ENCODE data around the gene AHNAK.

Gene AHNAK

GRCh38 chr11:62419943-62420342, 126.7 kb downstream of the AHNAK start:
- Histone ChIP-seq H3K4me3 (ENCODE audit: low read depth in 1 of 2, low read length in 2 of 2) (no peak overlapping the region), H3K27me3 (ENCODE audit: control insufficient read depth in 1 of 2, insufficient read depth in 2 of 2, low read length in 2 of 2) (no peaks in the 10 kb centered on the region), H3K9ac (ENCODE audit: low read depth in 1 of 2, low read length in 2 of 2) (no peak overlapping the region), H3K36me3 (ENCODE audit: control insufficient read depth in 1 of 2, insufficient read depth in 2 of 2, low read length in 2 of 2) (no peaks in the 10 kb centered on the region), H3K27ac (ENCODE audit: low read depth, low read length) (no peak overlapping the region), H3K9me3 (ENCODE audit: control insufficient read depth in 1 of 2, low read length in 2 of 2) (no peaks in the 10 kb centered on the region), H3K4me1 (ENCODE audit: control insufficient read depth in 1 of 2, insufficient read depth in 2 of 2, low read length in 2 of 2) (no peaks in the 10 kb centered on the region)

GRCh38 chr11:62419314-62419929, 127.2 kb downstream of the AHNAK start:
- H3K9ac ChIP-seq (ENCODE audit: low read depth in 1 of 2, low read length in 2 of 2): no peak overlapping the region
- H3K27me3 ChIP-seq (ENCODE audit: control insufficient read depth in 1 of 2, insufficient read depth in 2 of 2, low read length in 2 of 2): no peaks in the 10 kb centered on the region
- H3K4me1 ChIP-seq (ENCODE audit: control insufficient read depth in 1 of 2, insufficient read depth in 2 of 2, low read length in 2 of 2): no peaks in the 10 kb centered on the region
- no peak overlapping the region for H3K27ac ChIP-seq (ENCODE audit: low read depth, low read length)
- no peak overlapping the region for H3K4me3 ChIP-seq (ENCODE audit: low read depth in 1 of 2, low read length in 2 of 2)
- H3K36me3 ChIP-seq (ENCODE audit: control insufficient read depth in 1 of 2, insufficient read depth in 2 of 2, low read length in 2 of 2): no peaks in the 10 kb centered on the region
- no peaks in the 10 kb centered on the region for H3K9me3 ChIP-seq (ENCODE audit: control insufficient read depth in 1 of 2, low read length in 2 of 2)

GRCh38 chr11:62418733-62419132, 127.9 kb downstream of the AHNAK start, which contains the start of gene SCGB1A1:
Gene SCGB1A1, plus strand, starts transcription at chr11:62419033. Its CDS starts 63 bp downstream, at chr11:62419096.
- H3K36me3 ChIP-seq (ENCODE audit: control insufficient read depth in 1 of 2, insufficient read depth in 2 of 2, low read length in 2 of 2): no peaks in the 10 kb centered on the region
- H3K27me3 ChIP-seq (ENCODE audit: control insufficient read depth in 1 of 2, insufficient read depth in 2 of 2, low read length in 2 of 2): no peaks in the 10 kb centered on the region
- no peaks in the 10 kb centered on the region for H3K4me1 ChIP-seq (ENCODE audit: control insufficient read depth in 1 of 2, insufficient read depth in 2 of 2, low read length in 2 of 2)
- H3K9ac ChIP-seq (ENCODE audit: low read depth in 1 of 2, low read length in 2 of 2): no peak within 1 kb of the TSS
- H3K9me3 ChIP-seq (ENCODE audit: control insufficient read depth in 1 of 2, low read length in 2 of 2): no peaks in the 10 kb centered on the region
- no peak within 1 kb of the TSS for H3K4me3 ChIP-seq (ENCODE audit: low read depth in 1 of 2, low read length in 2 of 2)
- H3K27ac ChIP-seq (ENCODE audit: low read depth, low read length): no peak within 1 kb of the TSS

- H3K36me3 ChIP-seq (ENCODE audit: control insufficient read depth in 1 of 2, insufficient read depth in 2 of 2, low read length in 2 of 2): no peaks in the 10 kb centered on the region
- H3K27ac ChIP-seq (ENCODE audit: low read depth, low read length): no peak overlapping the region
- no peaks in the 10 kb centered on the region for H3K4me1 ChIP-seq (ENCODE audit: control insufficient read depth in 1 of 2, insufficient read depth in 2 of 2, low read length in 2 of 2)
- H3K9ac ChIP-seq (ENCODE audit: low read depth in 1 of 2, low read length in 2 of 2): no peak overlapping the region
- no peak overlapping the region for H3K4me3 ChIP-seq (ENCODE audit: low read depth in 1 of 2, low read length in 2 of 2)
- no peaks in the 10 kb centered on the region for H3K27me3 ChIP-seq (ENCODE audit: control insufficient read depth in 1 of 2, insufficient read depth in 2 of 2, low read length in 2 of 2)
- H3K9me3 ChIP-seq (ENCODE audit: control insufficient read depth in 1 of 2, low read length in 2 of 2): no peaks in the 10 kb centered on the region
These were observed 128.5 kb downstream of the AHNAK start for GRCh38 chr11:62418136-62418535.

DNA sequence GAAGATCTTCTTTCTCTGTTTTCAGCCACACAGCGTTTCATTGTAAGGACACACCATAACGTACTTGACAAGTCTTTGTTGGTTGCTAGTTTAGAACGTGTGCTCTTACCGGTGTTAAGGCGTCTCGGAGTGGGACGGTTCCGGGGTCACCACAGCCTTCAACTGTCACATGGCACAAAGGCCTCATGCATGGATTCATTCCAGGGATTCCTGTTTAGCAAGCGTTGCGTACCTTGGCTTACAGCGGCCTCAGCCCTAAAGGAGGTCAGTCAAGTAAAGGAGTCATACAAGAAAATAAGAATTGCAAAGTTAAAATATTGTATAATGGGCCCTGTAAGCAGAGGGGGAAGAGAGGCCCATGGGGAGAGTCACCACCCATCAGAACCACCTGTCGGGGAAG, 130.0 kb downstream of the AHNAK start:
- H3K9me3 ChIP-seq (ENCODE audit: control insufficient read depth in 1 of 2, low read length in 2 of 2): no peaks in the 10 kb centered on the region
- H3K27me3 ChIP-seq (ENCODE audit: control insufficient read depth in 1 of 2, insufficient read depth in 2 of 2, low read length in 2 of 2): no peaks in the 10 kb centered on the region
- H3K4me3 ChIP-seq (ENCODE audit: low read depth in 1 of 2, low read length in 2 of 2): no peak overlapping the region
- H3K27ac ChIP-seq (ENCODE audit: low read depth, low read length): no peak overlapping the region
- H3K36me3 ChIP-seq (ENCODE audit: control insufficient read depth in 1 of 2, insufficient read depth in 2 of 2, low read length in 2 of 2): no peaks in the 10 kb centered on the region
- H3K4me1 ChIP-seq (ENCODE audit: control insufficient read depth in 1 of 2, insufficient read depth in 2 of 2, low read length in 2 of 2): no peaks in the 10 kb centered on the region
- no peak overlapping the region for H3K9ac ChIP-seq (ENCODE audit: low read depth in 1 of 2, low read length in 2 of 2)

DNA sequence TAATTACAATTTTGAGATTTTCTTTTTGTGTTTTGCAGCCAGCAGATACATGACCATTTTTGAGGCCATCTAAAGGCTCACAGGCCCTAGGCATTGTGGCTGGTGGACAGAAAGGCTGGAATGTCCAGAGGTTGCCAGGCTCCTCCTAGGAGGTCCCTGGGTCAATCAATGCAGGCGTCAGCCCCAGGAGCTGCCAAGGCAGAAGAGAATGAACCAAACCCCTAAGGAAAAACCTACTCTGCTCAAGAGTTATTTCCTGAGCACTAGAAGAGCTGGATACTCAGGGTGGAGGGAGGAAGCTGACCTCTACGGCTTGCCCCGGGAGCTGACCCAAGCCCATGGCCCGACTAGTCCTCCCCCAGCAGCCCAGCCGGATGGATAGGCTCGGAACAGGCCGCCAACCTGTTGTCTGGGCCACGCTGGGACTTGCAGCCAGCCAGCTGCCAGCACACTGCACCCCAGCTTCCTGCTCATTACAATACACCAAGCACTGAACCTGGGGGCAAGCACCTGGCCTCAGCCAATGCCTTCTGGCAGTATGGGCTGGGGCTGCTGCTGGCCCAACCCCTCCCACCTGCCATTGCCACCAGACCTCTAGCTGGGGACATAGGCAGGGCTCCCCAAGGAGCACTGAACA, 133.4 kb downstream of the AHNAK start:
- Histone ChIP-seq H3K9me3 (ENCODE audit: control insufficient read depth in 1 of 2, low read length in 2 of 2) (no peaks in the 10 kb centered on the region), H3K27ac (ENCODE audit: low read depth, low read length) (no peak overlapping the region)

DNA sequence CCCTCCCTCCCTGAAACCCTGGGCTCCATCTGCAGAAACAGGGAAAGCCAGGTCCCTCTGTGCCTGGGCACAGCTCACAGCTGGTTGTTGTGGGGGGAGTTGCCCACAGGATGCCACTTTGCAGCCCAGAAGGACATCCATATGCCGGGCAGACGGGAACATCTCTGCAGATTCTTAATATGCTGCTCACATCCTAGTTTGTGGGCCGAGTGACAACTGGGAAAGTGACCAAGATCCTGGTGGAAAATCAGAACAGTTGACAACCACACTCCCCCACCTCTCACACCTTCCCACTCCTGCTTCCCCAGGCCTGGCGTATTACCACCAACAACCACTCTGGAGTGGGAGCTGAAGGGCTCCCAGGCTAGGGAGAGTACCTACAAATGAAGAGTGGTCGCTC, 135.1 kb downstream of the AHNAK start:
- no peaks in the 10 kb centered on the region for H3K4me1 ChIP-seq (ENCODE audit: control insufficient read depth in 1 of 2, insufficient read depth in 2 of 2, low read length in 2 of 2)
- no peaks in the 10 kb centered on the region for H3K9me3 ChIP-seq (ENCODE audit: control insufficient read depth in 1 of 2, low read length in 2 of 2)
- H3K36me3 ChIP-seq (ENCODE audit: control insufficient read depth in 1 of 2, insufficient read depth in 2 of 2, low read length in 2 of 2): no peaks in the 10 kb centered on the region
- no peak overlapping the region for H3K27ac ChIP-seq (ENCODE audit: low read depth, low read length)
- H3K4me3 ChIP-seq (ENCODE audit: low read depth in 1 of 2, low read length in 2 of 2): no peak overlapping the region
- H3K9ac ChIP-seq (ENCODE audit: low read depth in 1 of 2, low read length in 2 of 2): no peak overlapping the region
- no peaks in the 10 kb centered on the region for H3K27me3 ChIP-seq (ENCODE audit: control insufficient read depth in 1 of 2, insufficient read depth in 2 of 2, low read length in 2 of 2)

More for the DNA sequence above, 133.4 kb downstream of the AHNAK start:
- H3K4me1 ChIP-seq (ENCODE audit: control insufficient read depth in 1 of 2, insufficient read depth in 2 of 2, low read length in 2 of 2): no peaks in the 10 kb centered on the region
- no peaks in the 10 kb centered on the region for H3K27me3 ChIP-seq (ENCODE audit: control insufficient read depth in 1 of 2, insufficient read depth in 2 of 2, low read length in 2 of 2)
- H3K9ac ChIP-seq (ENCODE audit: low read depth in 1 of 2, low read length in 2 of 2): no peak overlapping the region
- H3K36me3 ChIP-seq (ENCODE audit: control insufficient read depth in 1 of 2, insufficient read depth in 2 of 2, low read length in 2 of 2): no peaks in the 10 kb centered on the region
- H3K4me3 ChIP-seq (ENCODE audit: low read depth in 1 of 2, low read length in 2 of 2): no peak overlapping the region

DNA sequence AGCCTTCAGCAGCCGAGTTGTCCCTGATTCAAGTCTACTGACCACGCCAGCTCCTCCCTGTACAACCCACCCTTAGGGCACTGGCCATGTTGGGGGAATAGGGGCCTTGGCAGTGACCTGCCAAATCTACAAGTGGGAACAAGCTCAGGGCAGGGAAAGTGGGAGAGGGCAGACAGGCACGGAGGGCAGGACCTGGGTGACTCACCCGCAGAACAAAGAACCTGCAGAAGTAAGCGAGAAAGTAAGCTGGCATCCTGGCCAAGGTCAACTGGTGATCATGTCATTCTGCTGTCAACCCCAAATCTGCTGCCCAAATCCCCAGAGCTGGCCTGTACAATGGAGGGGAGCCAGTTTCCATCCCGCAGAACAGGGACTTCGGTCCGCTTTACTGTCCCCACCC, 135.6 kb downstream of the AHNAK start:
- Histone ChIP-seq H3K27me3 (ENCODE audit: control insufficient read depth in 1 of 2, insufficient read depth in 2 of 2, low read length in 2 of 2) (no peaks in the 10 kb centered on the region), H3K4me1 (ENCODE audit: control insufficient read depth in 1 of 2, insufficient read depth in 2 of 2, low read length in 2 of 2) (no peaks in the 10 kb centered on the region), H3K9ac (ENCODE audit: low read depth in 1 of 2, low read length in 2 of 2) (no peak overlapping the region), H3K4me3 (ENCODE audit: low read depth in 1 of 2, low read length in 2 of 2) (no peak overlapping the region), H3K9me3 (ENCODE audit: control insufficient read depth in 1 of 2, low read length in 2 of 2) (no peaks in the 10 kb centered on the region), H3K36me3 (ENCODE audit: control insufficient read depth in 1 of 2, insufficient read depth in 2 of 2, low read length in 2 of 2) (no peaks in the 10 kb centered on the region), H3K27ac (ENCODE audit: low read depth, low read length) (no peak overlapping the region)

GRCh38 chr11:62409831-62410230, 136.8 kb downstream of the AHNAK start:
- peaks cover 2 to 3% of the 10 kb centered on the region in 2 donors for H3K4me1 ChIP-seq (ENCODE audit: control insufficient read depth in 1 of 2, insufficient read depth in 2 of 2, low read length in 2 of 2)
- H3K9me3 ChIP-seq (ENCODE audit: control insufficient read depth in 1 of 2, low read length in 2 of 2): no peaks in the 10 kb centered on the region
- H3K27ac ChIP-seq (ENCODE audit: low read depth, low read length): no peak overlapping the region
- no peak overlapping the region for H3K4me3 ChIP-seq (ENCODE audit: low read depth in 1 of 2, low read length in 2 of 2)
- H3K27me3 ChIP-seq (ENCODE audit: control insufficient read depth in 1 of 2, insufficient read depth in 2 of 2, low read length in 2 of 2): no peaks in the 10 kb centered on the region
- no peaks in the 10 kb centered on the region for H3K36me3 ChIP-seq (ENCODE audit: control insufficient read depth in 1 of 2, insufficient read depth in 2 of 2, low read length in 2 of 2)
- no peak overlapping the region for H3K9ac ChIP-seq (ENCODE audit: low read depth in 1 of 2, low read length in 2 of 2)

- Histone ChIP-seq H3K27ac (ENCODE audit: low read depth, low read length) (no peak overlapping the region), H3K27me3 (ENCODE audit: control insufficient read depth in 1 of 2, insufficient read depth in 2 of 2, low read length in 2 of 2) (no peaks in the 10 kb centered on the region), H3K4me3 (ENCODE audit: low read depth in 1 of 2, low read length in 2 of 2) (no peak overlapping the region), H3K9ac (ENCODE audit: low read depth in 1 of 2, low read length in 2 of 2) (no peak overlapping the region), H3K9me3 (ENCODE audit: control insufficient read depth in 1 of 2, low read length in 2 of 2) (no peaks in the 10 kb centered on the region), H3K36me3 (ENCODE audit: control insufficient read depth in 1 of 2, insufficient read depth in 2 of 2, low read length in 2 of 2) (no peaks in the 10 kb centered on the region), H3K4me1 (ENCODE audit: control insufficient read depth in 1 of 2, insufficient read depth in 2 of 2, low read length in 2 of 2) (peaks cover 15 to 20% of the 10 kb centered on the region in 2 donors)
These were observed 140.6 kb downstream of the AHNAK start for GRCh38 chr11:62406034-62406433.
